Heart left ventricle (tissue), 16 donors: ENCODE measurements around the gene DCP2. TPM values are rescaled to one million over a fixed set of nuclear protein-coding genes. Genes with fewer than 3 reads are reported as not detected.

Experiments used
- ATAC-seq, 4 donors: fragments of 200-7000 bp; cut with Tn5 transposase; one replicate each; pipeline ENCODE4 v1.9.1; 2020 to 2022; ENCODE audit warnings: moderate library complexity in 4 of 4, mild to moderate bottlenecking in 3 of 4, moderate number of reproducible peaks in 1 of 4
- DNase-seq, 5 donors: peaks; one replicate each; pipeline ENCODE4 v3.0.0-alpha.2; 2020
- H3K27ac ChIP-seq, 12 donors: fragments of 200-600 bp; sonication (generic) in 4 of 12; one replicate each; pipeline versions ENCODE4 v1.5.0 to v1.8.0; 2016 to 2022; ENCODE audit warnings: mild to moderate bottlenecking in 2 of 12
- H3K27me3 ChIP-seq, 9 donors: fragments of 200-600 bp; sonication (generic) in 2 of 9; one replicate each; pipeline versions ENCODE4 v1.5.1 to v1.8.0; 2016 to 2022; ENCODE audit warnings: mild to moderate bottlenecking in 3 of 9
- H3K36me3 ChIP-seq, 9 donors: fragments of 200-600 bp; sonication (generic) in 2 of 9; one replicate each; pipeline versions ENCODE4 v1.5.0 to v1.8.0; 2018 to 2022; ENCODE audit warnings: mild to moderate bottlenecking in 2 of 9
- H3K4me1 ChIP-seq, 12 donors: fragments of 200-600 bp; sonication (generic) in 4 of 12; one replicate each; pipeline versions ENCODE4 v1.5.0 to v1.8.0; 2016 to 2022; ENCODE audit warnings: mild to moderate bottlenecking in 3 of 12
- H3K4me3 ChIP-seq, 12 donors: fragments of 200-600 bp; sonication (generic) in 4 of 12; one replicate each; pipeline versions ENCODE4 v1.5.0 to v1.8.0; 2017 to 2022; ENCODE audit warnings: mild to moderate bottlenecking in 9 of 12, moderate library complexity in 4 of 12
- H3K9me3 ChIP-seq, 12 donors: fragments of 200-600 bp; sonication (generic) in 4 of 12; one replicate each; pipeline versions ENCODE4 v1.5.0 to v1.8.0; 2016 to 2022; ENCODE audit warnings: mild to moderate bottlenecking in 1 of 12
- CTCF ChIP-seq, 12 donors: fragments of 200-600 bp; sonication (generic) in 4 of 12; IDR thresholded peaks; one replicate each; pipeline versions ENCODE4 v1.5.0 to v1.8.0; 2018 to 2022; ENCODE audit warnings: antibody characterized with exemption in 12 of 12, mild to moderate bottlenecking in 5 of 12
- POLR2A ChIP-seq, 2 donors: fragments of 450-650 bp; IDR thresholded peaks; one replicate each; pipeline ENCODE4 v1.6.1; 2017; ENCODE audit warnings: antibody characterized with exemption in 2 of 2, mild to moderate bottlenecking in 2 of 2, moderate library complexity in 2 of 2
- WGBS, 4 donors: extraction: QIAGEN DNeasy Blood & Tissue Kit in 2 of 4; methylation state at CpG; one replicate each; pipeline versions ENCODE4 v1.1.5 to v1.1.7; 2013 to 2018; 5-methylcytosine and 5-hydroxymethylcytosine counted together
- intact Hi-C, 10 donors: fragments of 100-400 bp; cut with DNase I; formaldehyde crosslinking; loops; one replicate each; pipeline versions ENCODE4 v1.11.1 to v1.14.2; 2022
- polyA plus RNA-seq, 2 donors: library from polyadenylated mRNA; stranded (reverse); fragments of 200-250 nt; gene quantifications; one replicate each; pipeline ENCODE4 v1.2.3, GENCODE V29; 2013
- total RNA-seq, 9 donors: library from RNA; depleted of rRNA in 2 of 9; stranded (reverse); fragments of >200 nt in 2 of 9; fragmentation: NEBNext Ultra II Directional in 3 of 9; extraction: Animal tissue kit (Norgen Biotek cat#: 25700) in 3 of 9; gene quantifications; one replicate each; pipeline versions ENCODE4 v1.1.0 to v1.2.4, GENCODE V29; 2016 to 2023
- donor health status: ischemic (EF 13 %, LVEDD 7.1; RV severe dilation, severe dysfunction).
- donor health status: healthy with polysubstance abuse.
- donor health status: DM: no; HTN: yes; CAD: no.
- donor health status: DM: no; HTN: no; CAD: no.
- donor health status: ischemic (EF 25% LVEDD 6.9; RV normal size, moderate dysfunction).
- donor health status: ischemic (EF 25% LVEDD 5.7; RV mildly dilated, moderate dysfunction).
- donor health status: healthy.
- donor health status: DM: yes; HTN: yes; CAD: no.
- donor health status: ischemic (EF 35%, LVEDD 5.7; RV mildly dilated, moderate dysfunction).
- donor health status: nonischemic (EF 11% LVEDD 7.7; RV severe dilation, severe dysfunction).
- donor health status: DM: yes; HTN: yes; CAD: no.
- donor health status: PGD.
- donor health status: ischemic (EF 29% LVEDD 5.4; RV normal size, mild dysfunction).
- donor health status: nonischemic (EF 23%, LVEDD 6.1; RV moderate dilation, normal function).

The DCP2 gene
- total and polyA plus RNA-seq, 11 donors = 3.4 to 36.0 (median 16.0) TPM

- H3K9me3 ChIP-seq = no peaks in the 10 kb centered on the region
- intact Hi-C loops = loop anchor here in 1 of 10 donors (5.0 kb wide), 1 partner anchor 233 kb away; no protein-coding TSS in a partner anchor
- H3K36me3 ChIP-seq = peaks cover 0 to 89% (median 51%) of the 10 kb centered on the region in 9 donors
- H3K27me3 ChIP-seq = no peaks in the 10 kb centered on the region
- H3K27ac ChIP-seq = no peak overlapping the region
- 73 to 83% (median 74%) methylated on average over 10 to 12 of the region's 12 CpGs for WGBS, 4 donors
- no peak overlapping the region for H3K4me3 ChIP-seq
- peaks cover 0 to 28% (median 9%) of the 10 kb centered on the region in 12 donors for H3K4me1 ChIP-seq
- TF ChIP-seq POLR2A (IDR thresholded peaks at IDR 0.05) (no peak), CTCF (IDR thresholded peaks at IDR 0.05) (no peak)
- peak in 1 of 4 donors; percentile 33 for ATAC-seq
- DNase-seq = no peak
These were observed 87.3 kb downstream of the DCP2 start for GRCh38 chr5:113063927-113064326.

- Histone ChIP-seq H3K4me3 (no peak overlapping the region), H3K9me3 (no peaks in the 10 kb centered on the region), H3K27ac (no peak overlapping the region), H3K4me1 (peaks cover 0 to 19% (median 4%) of the 10 kb centered on the region in 12 donors), H3K27me3 (no peaks in the 10 kb centered on the region), H3K36me3 (peaks cover 0 to 92% (median 49%) of the 10 kb centered on the region in 9 donors)
- TF ChIP-seq CTCF (IDR thresholded peaks at IDR 0.05) = no peak
- no peak for TF ChIP-seq POLR2A (IDR thresholded peaks at IDR 0.05)
- intact Hi-C loops = loop anchor here in 1 of 10 donors (5.0 kb wide), 1 partner anchor 232 kb away; no protein-coding TSS in a partner anchor
- DNase-seq (no peak), ATAC-seq (no peak)
- 96 to 100% (median 98%) methylated on average over 1 of the region's 1 CpG for whole genome bisulfite sequencing, 4 donors
These were observed 88.2 kb downstream of the DCP2 start for GRCh38 chr5:113064806-113065205.

GRCh38 chr5:113065626-113066025 lies 89.0 kb downstream of the DCP2 start:
- intact Hi-C loops = no loop called here
- Histone ChIP-seq H3K36me3 (peaks cover 0 to 94% (median 45%) of the 10 kb centered on the region in 9 donors), H3K27ac (no peak overlapping the region), H3K27me3 (no peaks in the 10 kb centered on the region), H3K4me1 (peaks cover 0 to 18% (median 5%) of the 10 kb centered on the region in 12 donors), H3K4me3 (no peak overlapping the region), H3K9me3 (no peaks in the 10 kb centered on the region)
- ATAC-seq (no peak), DNase-seq (no peak)
- no peak for TF ChIP-seq POLR2A (IDR thresholded peaks at IDR 0.05)
- no peak for TF ChIP-seq CTCF (IDR thresholded peaks at IDR 0.05)
- 96 to 100% (median 97%) methylated on average over 2 of the region's 2 CpGs for WGBS, 4 donors

- WGBS, 4 donors = 88 to 95% (median 91%) methylated on average over 19 of the region's 19 CpGs
- H3K27ac ChIP-seq = no peak overlapping the region
- peaks cover 0 to 94% (median 43%) of the 10 kb centered on the region in 9 donors for H3K36me3 ChIP-seq
- H3K4me1 ChIP-seq = peaks cover 0 to 8% (median 2%) of the 10 kb centered on the region in 12 donors
- H3K27me3 ChIP-seq = no peaks in the 10 kb centered on the region
- H3K9me3 ChIP-seq = no peaks in the 10 kb centered on the region
- DNase-seq (no peak), ATAC-seq (no peak)
- intact Hi-C loops = no loop called here
- H3K4me3 ChIP-seq = no peak overlapping the region
- no peak for TF ChIP-seq POLR2A (IDR thresholded peaks at IDR 0.05)
- TF ChIP-seq CTCF (IDR thresholded peaks at IDR 0.05) = no peak
These were observed 91.2 kb downstream of the DCP2 start for GRCh38 chr5:113067635-113068344.
